Measurements from ENCODE around the gene EXOC6. TPM values are rescaled to one million over a fixed set of nuclear protein-coding genes. Genes with fewer than 3 reads are reported as not detected.

Gene EXOC6
- polyA plus RNA-seq, 1 donor (not counting 4 experiments of a cell fraction or from before 2014, with no cell fraction given): 1.2 TPM

DNA sequence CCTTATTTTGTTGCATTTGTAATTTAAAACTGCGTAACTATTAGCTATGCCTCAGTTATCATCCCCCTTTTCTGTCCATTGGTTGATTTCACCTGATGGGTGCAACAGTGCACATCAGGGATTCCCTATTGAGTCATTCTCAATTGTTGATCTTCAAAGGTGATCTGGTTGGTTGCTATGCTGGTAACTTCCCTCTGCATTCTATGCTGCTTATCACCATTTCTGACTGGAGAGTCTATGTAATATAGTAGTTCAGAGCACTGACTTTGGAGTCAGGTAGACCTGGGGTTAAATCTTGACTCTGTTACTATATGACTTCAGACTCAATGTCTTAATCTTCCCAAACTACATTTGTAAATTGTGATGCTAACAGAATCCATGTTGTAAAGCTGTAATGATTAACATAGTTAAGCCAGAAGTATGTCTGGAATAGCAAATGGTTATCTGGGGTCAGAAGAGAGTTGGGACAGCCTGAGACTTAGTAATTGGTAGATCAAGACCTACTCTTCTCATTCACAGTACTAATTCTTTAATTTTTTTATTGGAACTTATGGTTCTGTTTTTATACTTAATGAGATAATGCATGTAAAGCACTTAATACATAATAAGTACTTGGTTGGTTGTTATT, 38.1 kb downstream of the EXOC6 start:
- no peak overlapping the region for H3K9ac ChIP-seq (ENCODE audit: control insufficient read depth, extremely low read depth, insufficient read depth, low read length)
- no peaks in the 10 kb centered on the region for H3K79me2 ChIP-seq (ENCODE audit: control insufficient read depth, insufficient read depth, low read length)
- peaks cover 5% of the 10 kb centered on the region for H3K4me1 ChIP-seq (ENCODE audit: control insufficient read depth, extremely low read depth, insufficient read depth, low read length)
- dilution Hi-C loops (cut with MboI; ENCODE audit: extremely low pct_ligation_motif_present, low sequenced_read_pairs): no loop called here
- H3K27ac ChIP-seq (ENCODE audit: control insufficient read depth, insufficient read depth, low read length): no peak overlapping the region
- no peak overlapping the region for H2AFZ ChIP-seq (ENCODE audit: control insufficient read depth, low read length)
- no peaks in the 10 kb centered on the region for H3K9me3 ChIP-seq (ENCODE audit: control insufficient read depth, low read depth, low read length)
- H3K4me3 ChIP-seq (ENCODE audit: control insufficient read depth in 2 of 3, extremely low read depth in 1 of 3, insufficient read depth in 2 of 3, low read depth in 1 of 3, low read length in 3 of 3): no peak overlapping the region
- H4K20me1 ChIP-seq (ENCODE audit: control insufficient read depth, extremely low read depth, insufficient read depth, low read length): no peaks in the 10 kb centered on the region
- TF ChIP-seq, protein P1, sequence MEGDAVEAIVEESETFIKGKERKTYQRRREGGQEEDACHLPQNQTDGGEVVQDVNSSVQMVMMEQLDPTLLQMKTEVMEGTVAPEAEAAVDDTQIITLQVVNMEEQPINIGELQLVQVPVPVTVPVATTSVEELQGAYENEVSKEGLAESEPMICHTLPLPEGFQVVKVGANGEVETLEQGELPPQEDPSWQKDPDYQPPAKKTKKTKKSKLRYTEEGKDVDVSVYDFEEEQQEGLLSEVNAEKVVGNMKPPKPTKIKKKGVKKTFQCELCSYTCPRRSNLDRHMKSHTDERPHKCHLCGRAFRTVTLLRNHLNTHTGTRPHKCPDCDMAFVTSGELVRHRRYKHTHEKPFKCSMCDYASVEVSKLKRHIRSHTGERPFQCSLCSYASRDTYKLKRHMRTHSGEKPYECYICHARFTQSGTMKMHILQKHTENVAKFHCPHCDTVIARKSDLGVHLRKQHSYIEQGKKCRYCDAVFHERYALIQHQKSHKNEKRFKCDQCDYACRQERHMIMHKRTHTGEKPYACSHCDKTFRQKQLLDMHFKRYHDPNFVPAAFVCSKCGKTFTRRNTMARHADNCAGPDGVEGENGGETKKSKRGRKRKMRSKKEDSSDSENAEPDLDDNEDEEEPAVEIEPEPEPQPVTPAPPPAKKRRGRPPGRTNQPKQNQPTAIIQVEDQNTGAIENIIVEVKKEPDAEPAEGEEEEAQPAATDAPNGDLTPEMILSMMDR (optimal IDR thresholded peaks at IDR 0.05 in 1 of 3, IDR thresholded peaks at IDR 0.05 in 1 of 3, conservative IDR thresholded peaks at IDR 0.05 in 1 of 3; ENCODE audit: extremely low read depth in 1 of 3, insufficient read depth in 2 of 3, low read length in 3 of 3): no peak
- no peak for TF ChIP-seq EZH2 (IDR thresholded peaks at IDR 0.05; ENCODE audit: low read length)
- DNase-seq (ENCODE audit: low read depth, low spot score) (no peak), FAIRE-seq (no peak)
- no peaks in the 10 kb centered on the region for H3K27me3 ChIP-seq (ENCODE audit: control insufficient read depth, extremely low read depth, insufficient read depth, low read length)
- no peak overlapping the region for H3K4me2 ChIP-seq (ENCODE audit: control insufficient read depth, extremely low read depth, insufficient read depth, low read depth, low read length)
- no peaks in the 10 kb centered on the region for H3K9me1 ChIP-seq (ENCODE audit: control insufficient read depth, extremely low read depth, insufficient read depth, low read length)
- H3K36me3 ChIP-seq (ENCODE audit: control insufficient read depth in 2 of 2, extremely low read depth in 1 of 2, insufficient read depth in 2 of 2, low read length in 2 of 2): no peaks in the 10 kb centered on the region

DNA sequence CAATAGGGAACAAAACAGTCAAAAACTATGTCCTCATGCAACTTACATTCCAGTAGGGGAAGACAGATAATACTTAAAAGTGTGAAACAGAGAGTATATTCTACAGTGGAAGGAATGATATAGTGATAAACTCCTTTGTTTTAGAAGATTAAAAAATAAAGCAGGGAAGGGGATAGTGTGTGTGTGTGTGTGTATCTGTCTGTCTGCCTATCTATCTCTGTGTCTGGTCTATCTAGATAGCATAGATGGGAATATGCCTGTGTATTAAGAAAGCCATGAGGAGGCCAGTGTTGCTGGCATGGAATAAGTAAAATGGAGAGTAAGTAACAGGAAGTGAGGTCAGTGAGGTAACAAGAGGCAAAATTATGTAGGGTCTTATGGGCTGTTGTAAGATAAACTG, 42.2 kb downstream of the EXOC6 start:
- Histone ChIP-seq H3K4me1 (ENCODE audit: control insufficient read depth, extremely low read depth, insufficient read depth, low read length) (peaks cover 23% of the 10 kb centered on the region), H3K9me1 (ENCODE audit: control insufficient read depth, extremely low read depth, insufficient read depth, low read length) (no peaks in the 10 kb centered on the region), H3K9me3 (ENCODE audit: control insufficient read depth, low read depth, low read length) (no peaks in the 10 kb centered on the region), H3K79me2 (ENCODE audit: control insufficient read depth, insufficient read depth, low read length) (no peaks in the 10 kb centered on the region), H3K27me3 (ENCODE audit: control insufficient read depth, extremely low read depth, insufficient read depth, low read length) (no peaks in the 10 kb centered on the region), H3K4me2 (ENCODE audit: control insufficient read depth, extremely low read depth, insufficient read depth, low read depth, low read length) (no peak overlapping the region), H4K20me1 (ENCODE audit: control insufficient read depth, extremely low read depth, insufficient read depth, low read length) (no peaks in the 10 kb centered on the region), H3K36me3 (ENCODE audit: control insufficient read depth in 2 of 2, extremely low read depth in 1 of 2, insufficient read depth in 2 of 2, low read length in 2 of 2) (no peaks in the 10 kb centered on the region), H3K9ac (ENCODE audit: control insufficient read depth, extremely low read depth, insufficient read depth, low read length) (no peak overlapping the region), H3K27ac (ENCODE audit: control insufficient read depth, insufficient read depth, low read length) (no peak overlapping the region), H2AFZ (ENCODE audit: control insufficient read depth, low read length) (no peak overlapping the region), H3K4me3 (ENCODE audit: control insufficient read depth in 2 of 3, extremely low read depth in 1 of 3, insufficient read depth in 2 of 3, low read depth in 1 of 3, low read length in 3 of 3) (no peak overlapping the region)
- TF ChIP-seq, protein P1 (optimal IDR thresholded peaks at IDR 0.05 in 1 of 3, IDR thresholded peaks at IDR 0.05 in 1 of 3, conservative IDR thresholded peaks at IDR 0.05 in 1 of 3; ENCODE audit: extremely low read depth in 1 of 3, insufficient read depth in 2 of 3, low read length in 3 of 3): no peak
- TF ChIP-seq EZH2 (IDR thresholded peaks at IDR 0.05; ENCODE audit: low read length): no peak
- FAIRE-seq (no peak), DNase-seq (ENCODE audit: low read depth, low spot score) (no peak)
- dilution Hi-C loops (cut with MboI; ENCODE audit: extremely low pct_ligation_motif_present, low sequenced_read_pairs): no loop called here
